Measurements from ENCODE around the gene IL17RA. TPM values are rescaled to one million over a fixed set of nuclear protein-coding genes. Genes with fewer than 3 reads are reported as not detected.

IL17RA gene
- total RNA-seq, 1 experiment from 2014 or later = 11.7 TPM

GRCh38 chr22:17117890-17118289 lies 33.1 kb downstream of the IL17RA start:
- ChIA-PET POLR2A (no interaction called here), CTCF (no interaction called here)
- in situ Hi-C loops (cut with HindIII; ENCODE audit: low pct_unique_long_range_greater_than_20kb, low sequenced_read_pairs) = no loop called here
- TF ChIP-seq POLR2AphosphoS5 (IDR thresholded peaks at IDR 0.05; ENCODE audit: low read depth, low read length) (no peak), TCF7L2 (IDR thresholded peaks at IDR 0.05; ENCODE audit: low read depth, low read length) (no peak), REST (IDR thresholded peaks at IDR 0.05; ENCODE audit: insufficient read depth in 1 of 2, low read depth in 2 of 2, low read length in 1 of 2) (no peak), SIN3A (IDR thresholded peaks at IDR 0.05; ENCODE audit: borderline replicate concordance, insufficient read depth, low read depth, low read length) (no peak), CTCF (IDR thresholded peaks at IDR 0.05) (no peak)
- Histone ChIP-seq H3K36me3 (ENCODE audit: control insufficient read depth, insufficient read depth, low read length) (no peaks in the 10 kb centered on the region), H3K27me3 (ENCODE audit: control insufficient read depth, insufficient read depth, low read length) (no peaks in the 10 kb centered on the region), H3K4me3 (ENCODE audit: low read depth in 2 of 2, low read length in 2 of 2) (no peak overlapping the region), H3K27ac (ENCODE audit: low read length) (no peak overlapping the region), H3K9me3 (ENCODE audit: control insufficient read depth, insufficient read depth, low read depth, low read length) (no peaks in the 10 kb centered on the region), H3K4me1 (ENCODE audit: control insufficient read depth, insufficient read depth, low read length) (no peaks in the 10 kb centered on the region)
- intact Hi-C loops (cut with micrococcal nuclease; ENCODE audit: unreplicated experiment) = no loop called here
- DNase-seq (ENCODE audit: low read depth, low spot score) (no peak), ATAC-seq (no peak)
- no TSS peak for BruUV-seq (replicated peaks)

GRCh38 chr22:17118342-17118741 lies 33.5 kb downstream of the IL17RA start:
- TF ChIP-seq REST (IDR thresholded peaks at IDR 0.05; ENCODE audit: insufficient read depth in 1 of 2, low read depth in 2 of 2, low read length in 1 of 2) (no peak), SIN3A (IDR thresholded peaks at IDR 0.05; ENCODE audit: borderline replicate concordance, insufficient read depth, low read depth, low read length) (no peak), TCF7L2 (IDR thresholded peaks at IDR 0.05; ENCODE audit: low read depth, low read length) (no peak), POLR2AphosphoS5 (IDR thresholded peaks at IDR 0.05; ENCODE audit: low read depth, low read length) (no peak)
- no peak for DNase-seq (ENCODE audit: low read depth, low spot score)
- Histone ChIP-seq H3K27me3 (ENCODE audit: control insufficient read depth, insufficient read depth, low read length) (no peaks in the 10 kb centered on the region), H3K9me3 (ENCODE audit: control insufficient read depth, insufficient read depth, low read depth, low read length) (no peaks in the 10 kb centered on the region), H3K4me1 (ENCODE audit: control insufficient read depth, insufficient read depth, low read length) (no peaks in the 10 kb centered on the region), H3K27ac (ENCODE audit: low read length) (no peak overlapping the region), H3K36me3 (ENCODE audit: control insufficient read depth, insufficient read depth, low read length) (no peaks in the 10 kb centered on the region), H3K4me3 (ENCODE audit: low read depth in 2 of 2, low read length in 2 of 2) (no peak overlapping the region)
- intact Hi-C loops (cut with micrococcal nuclease; ENCODE audit: unreplicated experiment) = no loop called here
- in situ Hi-C loops (cut with HindIII; ENCODE audit: low pct_unique_long_range_greater_than_20kb, low sequenced_read_pairs) = no loop called here
- no TSS peak for BruUV-seq (replicated peaks)
- ChIA-PET CTCF (no interaction called here), POLR2A (no interaction called here)
- no peak for ATAC-seq

Measured in Panc1 (cell line).